K562 (cell line): Measurements from ENCODE around the gene CPVL.

Source experiments
- CHD1 ChIP-seq: fragments of 200-600 bp; sonication (generic); IDR thresholded peaks from one replicate; pipeline ENCODE4 v1.6.1; 2012; ENCODE audit warnings: mild to moderate bottlenecking, moderate library complexity, low read length, inconsistent platforms
- EHMT2 ChIP-seq: fragments of 450-650 bp; IDR thresholded peaks from 2 replicates; pipeline ENCODE4 v1.6.1; 2018; ENCODE audit warnings: antibody characterized with exemption
- EZH2 ChIP-seq: IDR thresholded peaks from 2 replicates; pipeline ENCODE4 v1.6.1; 2012; ENCODE audit warnings: low read depth, mild to moderate bottlenecking, inconsistent platforms, low read length, borderline replicate concordance
- NRF1 ChIP-seq, 2 experiments: fragments of 450-650 bp; IDR thresholded peaks in 1 of 2; conservative IDR thresholded peaks in 1 of 2; 2 replicates each; pipeline ENCODE4 v1.6.1; 2014; ENCODE audit warnings: mild to moderate bottlenecking in 2 of 2
- TARDBP ChIP-seq: fragments of 450-650 bp; IDR thresholded peaks from 2 replicates; pipeline ENCODE4 v1.6.1; 2016
- XRCC3 ChIP-seq: fragments of 450-650 bp; IDR thresholded peaks from 2 replicates; pipeline ENCODE4 v1.6.1; 2017; ENCODE audit warnings: mild to moderate bottlenecking, moderate library complexity
- ZBTB2 ChIP-seq: fragments of 450-650 bp; IDR thresholded peaks from 2 replicates; pipeline ENCODE4 v1.6.1; 2016; ENCODE audit warnings: antibody characterized with exemption

- no peak for TF ChIP-seq XRCC3
- no peak for TF ChIP-seq NRF1 (conservative IDR thresholded peaks at IDR 0.05 in 1 of 2, IDR thresholded peaks at IDR 0.05 in 1 of 2)
- no peak for TF ChIP-seq ZBTB2
- no peak for TF ChIP-seq CHD1
- no peak for TF ChIP-seq EHMT2
- no peak for TF ChIP-seq EZH2
- TF ChIP-seq TARDBP, result no peak
These were observed 93.0 kb downstream of the CPVL start for GRCh38 chr7:29053105-29053872.
